ENCODE results near the gene CMTM7.
"Not testable (repeated sequence)": the region's sequence is repeated elsewhere in the genome, so short reads cannot be mapped to it uniquely, and the experiment has no call there.

Gene CMTM7

DNA sequence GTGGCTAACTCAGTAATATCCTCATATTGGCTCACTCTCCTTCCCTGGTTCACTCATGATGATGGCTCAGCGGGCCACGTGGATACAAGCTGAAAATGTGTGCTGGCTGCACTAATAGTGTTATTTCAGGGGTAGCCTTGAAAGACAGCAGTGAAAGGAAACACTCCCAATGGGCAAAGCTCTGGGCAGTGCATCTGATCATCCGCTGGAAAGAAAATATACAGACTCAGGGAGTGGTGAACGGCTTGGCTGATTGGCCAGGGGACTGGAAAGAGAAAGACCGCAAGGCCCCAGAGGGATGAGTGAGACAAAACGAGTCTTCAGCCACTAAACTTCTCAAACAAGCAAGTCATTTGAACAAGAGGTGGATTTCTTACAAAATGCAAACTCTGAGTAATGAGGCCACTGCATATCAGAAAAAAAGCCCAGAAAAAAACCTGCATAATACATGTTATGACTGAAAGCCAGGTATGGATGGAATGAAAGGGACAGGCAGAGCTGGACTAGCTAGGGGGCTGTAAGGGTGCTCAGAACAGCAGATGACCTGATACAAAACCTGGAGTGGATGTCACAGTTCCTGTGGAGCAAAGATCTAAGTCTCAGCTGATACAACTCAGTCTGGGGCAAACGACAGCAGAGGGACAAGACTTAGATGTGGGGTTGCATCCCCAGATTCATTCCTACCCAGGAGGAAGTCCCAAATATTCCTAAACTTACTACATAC, 77.7 kb downstream of the CMTM7 start:
- TF ChIP-seq, protein P1, sequence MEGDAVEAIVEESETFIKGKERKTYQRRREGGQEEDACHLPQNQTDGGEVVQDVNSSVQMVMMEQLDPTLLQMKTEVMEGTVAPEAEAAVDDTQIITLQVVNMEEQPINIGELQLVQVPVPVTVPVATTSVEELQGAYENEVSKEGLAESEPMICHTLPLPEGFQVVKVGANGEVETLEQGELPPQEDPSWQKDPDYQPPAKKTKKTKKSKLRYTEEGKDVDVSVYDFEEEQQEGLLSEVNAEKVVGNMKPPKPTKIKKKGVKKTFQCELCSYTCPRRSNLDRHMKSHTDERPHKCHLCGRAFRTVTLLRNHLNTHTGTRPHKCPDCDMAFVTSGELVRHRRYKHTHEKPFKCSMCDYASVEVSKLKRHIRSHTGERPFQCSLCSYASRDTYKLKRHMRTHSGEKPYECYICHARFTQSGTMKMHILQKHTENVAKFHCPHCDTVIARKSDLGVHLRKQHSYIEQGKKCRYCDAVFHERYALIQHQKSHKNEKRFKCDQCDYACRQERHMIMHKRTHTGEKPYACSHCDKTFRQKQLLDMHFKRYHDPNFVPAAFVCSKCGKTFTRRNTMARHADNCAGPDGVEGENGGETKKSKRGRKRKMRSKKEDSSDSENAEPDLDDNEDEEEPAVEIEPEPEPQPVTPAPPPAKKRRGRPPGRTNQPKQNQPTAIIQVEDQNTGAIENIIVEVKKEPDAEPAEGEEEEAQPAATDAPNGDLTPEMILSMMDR (IDR thresholded peaks at IDR 0.05; ENCODE audit: low read depth, low read length, missing control alignments) = no peak

DNA sequence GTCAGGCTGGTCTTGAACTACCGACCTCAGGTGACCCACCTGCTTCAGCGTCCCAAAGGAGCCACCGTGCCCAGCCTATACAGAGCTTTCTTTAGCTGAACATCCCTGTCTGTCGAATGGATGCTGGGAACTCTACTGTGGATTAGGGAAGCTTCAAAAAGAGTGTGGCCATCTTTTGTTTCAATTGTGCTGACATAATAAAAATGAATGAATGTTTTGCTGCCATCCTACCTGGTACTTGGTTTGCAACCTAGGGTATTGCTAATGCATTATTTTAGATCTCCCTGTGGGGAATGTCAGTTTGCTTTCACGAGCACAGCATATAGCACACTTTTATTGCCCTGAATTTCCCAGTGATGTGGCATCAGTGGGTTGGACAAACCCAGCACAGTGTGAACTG, 78.7 kb downstream of the CMTM7 start:
- no peak for DNase-seq (ENCODE audit: extremely low read depth, low read depth)
- no peak overlapping the region for H3K4me3 ChIP-seq (replicated peaks; ENCODE audit: low read depth, low read length)
- TF ChIP-seq, protein P1 (IDR thresholded peaks at IDR 0.05; ENCODE audit: low read depth, low read length, missing control alignments) = no peak

More for the DNA sequence above, 77.7 kb downstream of the CMTM7 start:
- no peak for DNase-seq (ENCODE audit: extremely low read depth, low read depth)
- H3K4me3 ChIP-seq (replicated peaks; ENCODE audit: low read depth, low read length) = no peak overlapping the region

DNA sequence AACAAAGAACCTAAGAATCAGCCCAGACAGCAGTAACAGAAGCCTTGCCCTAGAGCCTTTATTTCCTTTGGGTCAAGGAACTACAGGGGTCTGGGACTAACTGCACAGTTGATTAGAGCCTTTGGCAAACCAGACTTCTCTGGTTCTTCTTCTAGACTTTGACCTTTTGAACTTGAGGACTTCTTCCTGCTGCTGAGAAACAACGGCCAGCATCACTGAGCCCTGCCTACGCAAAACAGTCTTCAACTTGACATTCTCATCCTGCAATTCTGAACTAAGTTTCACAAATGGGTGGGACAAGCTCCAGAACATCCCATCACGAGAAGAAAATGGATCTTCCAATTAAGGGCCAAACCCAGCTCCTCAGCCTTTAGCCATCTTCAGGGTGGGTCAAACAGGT, 79.6 kb downstream of the CMTM7 start:
- no peak for DNase-seq (ENCODE audit: extremely low read depth, low read depth)
- H3K4me3 ChIP-seq (replicated peaks; ENCODE audit: low read depth, low read length) = no peak overlapping the region
- TF ChIP-seq, protein P1 (IDR thresholded peaks at IDR 0.05; ENCODE audit: low read depth, low read length, missing control alignments) = no peak

- H3K4me3 ChIP-seq (replicated peaks; ENCODE audit: low read depth, low read length); DNase-seq (ENCODE audit: extremely low read depth, low read depth): not testable (repeated sequence)
These were observed 80.5 kb downstream of the CMTM7 start for GRCh38 chr3:32472151-32472550.

DNA sequence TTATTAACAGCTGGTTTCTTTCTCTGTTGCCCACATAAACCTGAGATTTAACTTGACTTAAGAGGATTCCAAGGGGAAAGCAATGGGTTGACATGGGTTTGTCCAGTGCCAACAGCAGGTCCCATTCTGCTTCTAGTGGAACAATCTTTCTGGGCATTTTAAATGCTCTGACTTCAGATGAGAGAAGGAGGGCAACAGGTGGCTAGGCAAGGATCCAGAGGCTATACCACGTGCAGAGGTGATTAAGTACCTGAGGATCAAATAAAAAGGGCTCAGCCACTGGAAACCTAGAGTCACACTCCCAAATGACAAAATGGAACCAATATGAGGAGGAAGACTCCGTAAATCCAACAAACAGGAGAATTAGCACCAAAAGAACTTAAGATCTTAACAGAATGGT, 82.5 kb downstream of the CMTM7 start:
- no peak overlapping the region for H3K4me3 ChIP-seq (replicated peaks; ENCODE audit: low read depth, low read length)
- TF ChIP-seq, protein P1 (IDR thresholded peaks at IDR 0.05; ENCODE audit: low read depth, low read length, missing control alignments) = no peak
- no peak for DNase-seq (ENCODE audit: extremely low read depth, low read depth)

DNA sequence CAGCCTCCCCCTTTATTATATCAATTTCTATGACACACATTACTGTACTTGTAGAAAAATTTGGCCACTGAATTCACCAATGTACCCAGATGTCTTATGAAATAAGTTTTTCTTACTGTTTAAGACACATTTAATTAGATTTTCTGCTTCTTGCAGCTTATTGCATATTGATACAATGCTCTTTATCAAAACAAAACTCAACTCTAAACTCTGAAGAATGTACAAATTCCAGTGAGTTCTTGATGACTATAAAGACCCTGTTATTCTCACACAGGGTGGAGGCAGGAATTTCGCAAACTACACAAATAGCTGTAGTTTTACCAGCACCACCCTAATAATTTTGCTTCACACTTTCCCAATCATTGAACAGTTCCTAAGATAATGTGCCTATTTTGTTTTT, 89.0 kb downstream of the CMTM7 start:
- no peak overlapping the region for H3K4me3 ChIP-seq (replicated peaks; ENCODE audit: low read depth, low read length)
- TF ChIP-seq, protein P1 (IDR thresholded peaks at IDR 0.05; ENCODE audit: low read depth, low read length, missing control alignments) = no peak
- no peak for DNase-seq (ENCODE audit: extremely low read depth, low read depth)

GRCh38 chr3:32481791-32482631, 90.4 kb downstream of the CMTM7 start:
- no peak for DNase-seq (ENCODE audit: extremely low read depth, low read depth)
- TF ChIP-seq, protein P1 (IDR thresholded peaks at IDR 0.05; ENCODE audit: low read depth, low read length, missing control alignments) = no peak
- H3K4me3 ChIP-seq (replicated peaks; ENCODE audit: low read depth, low read length) = no peak overlapping the region

Measured in HFF-Myc (cell line).